ENCODE measurements around the gene FIGNL2.

DNA sequence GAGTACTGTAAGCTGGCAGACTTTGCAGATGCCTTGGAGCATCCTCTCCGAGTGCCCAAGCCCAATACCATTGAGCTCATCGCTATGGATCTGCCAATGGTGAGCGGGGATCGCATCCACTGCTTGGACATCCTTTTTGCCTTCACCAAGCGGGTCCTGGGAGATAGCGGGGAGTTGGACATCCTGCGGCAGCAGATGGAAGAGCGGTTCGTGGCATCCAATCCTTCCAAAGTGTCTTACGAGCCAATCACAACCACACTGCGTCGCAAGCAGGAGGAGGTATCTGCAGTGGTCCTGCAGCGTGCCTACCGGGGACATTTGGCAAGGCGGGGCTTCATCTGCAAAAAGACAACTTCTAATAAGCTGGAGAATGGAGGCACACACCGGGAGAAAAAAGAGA lies 41.6 kb downstream of the FIGNL2 start:
- TF ChIP-seq CTCF (IDR thresholded peaks at IDR 0.05) (no peak), EZH2phosphoT487 (IDR thresholded peaks at IDR 0.05) (no peak)
